Measurements from ENCODE around the gene SORBS1.

Gene SORBS1

GRCh38 chr10:95430231-95430951, 130.8 kb downstream of the SORBS1 start:
- peak; percentile 44 to 57 for DNase-seq

DNA sequence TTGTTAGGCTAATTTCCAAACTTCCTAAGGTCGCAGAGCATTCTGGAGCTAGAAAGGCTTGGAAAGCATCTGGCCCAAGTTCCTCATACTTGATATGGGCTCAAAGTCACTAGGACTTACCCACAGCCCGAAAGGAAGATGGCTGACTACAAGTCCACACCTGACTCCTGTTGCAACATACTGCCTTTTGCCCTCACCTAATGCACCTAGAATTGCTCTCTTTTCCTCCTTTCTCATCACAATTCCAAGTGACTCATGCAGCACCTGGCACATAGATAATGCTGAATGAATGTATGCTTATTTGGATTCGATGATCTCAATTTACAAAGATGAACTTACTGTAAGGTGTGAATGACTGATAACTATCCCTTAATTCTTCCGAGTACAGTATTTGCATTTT, 131.5 kb downstream of the SORBS1 start:
- DNase-seq = no peak

DNA sequence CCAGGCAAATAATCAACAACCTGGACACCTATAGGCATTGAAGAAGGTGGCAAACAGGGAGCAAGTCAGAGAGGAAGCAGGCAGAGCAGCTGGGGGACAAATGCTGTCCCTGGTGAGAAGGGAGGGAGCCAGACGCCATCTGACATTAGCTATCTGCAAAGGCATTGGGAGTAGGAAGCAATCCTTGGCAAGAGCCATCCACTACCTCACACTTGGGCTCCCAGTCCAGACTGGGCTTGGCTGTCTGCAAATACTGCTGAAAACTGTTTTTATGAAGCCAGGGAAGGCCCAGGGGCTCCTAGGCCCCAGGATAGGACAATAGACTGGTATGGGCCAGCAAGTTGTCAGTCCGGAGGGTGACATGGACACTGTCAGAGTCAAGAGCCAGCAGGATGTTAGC, 132.5 kb downstream of the SORBS1 start:
- DNase-seq = no peak

DNA sequence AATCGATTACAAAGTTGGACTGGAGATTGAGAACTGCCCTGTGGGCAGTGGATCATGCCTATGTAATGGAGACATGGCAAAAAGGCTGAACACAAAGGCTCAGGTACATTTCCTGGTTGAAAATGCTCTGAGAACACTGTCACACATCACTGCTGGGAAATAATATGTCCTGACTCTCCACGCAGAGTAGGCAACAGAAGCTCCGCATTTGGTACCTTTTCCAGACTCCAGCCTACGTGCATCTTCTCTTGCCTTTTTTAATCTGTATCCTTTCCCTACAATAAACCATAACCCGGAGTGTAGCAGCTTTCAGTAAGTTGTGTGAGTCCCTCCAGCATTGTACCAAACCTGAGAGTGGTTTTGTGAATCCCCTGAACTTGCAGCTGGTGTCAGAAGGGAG, 134.7 kb downstream of the SORBS1 start:
- no peak for DNase-seq

DNA sequence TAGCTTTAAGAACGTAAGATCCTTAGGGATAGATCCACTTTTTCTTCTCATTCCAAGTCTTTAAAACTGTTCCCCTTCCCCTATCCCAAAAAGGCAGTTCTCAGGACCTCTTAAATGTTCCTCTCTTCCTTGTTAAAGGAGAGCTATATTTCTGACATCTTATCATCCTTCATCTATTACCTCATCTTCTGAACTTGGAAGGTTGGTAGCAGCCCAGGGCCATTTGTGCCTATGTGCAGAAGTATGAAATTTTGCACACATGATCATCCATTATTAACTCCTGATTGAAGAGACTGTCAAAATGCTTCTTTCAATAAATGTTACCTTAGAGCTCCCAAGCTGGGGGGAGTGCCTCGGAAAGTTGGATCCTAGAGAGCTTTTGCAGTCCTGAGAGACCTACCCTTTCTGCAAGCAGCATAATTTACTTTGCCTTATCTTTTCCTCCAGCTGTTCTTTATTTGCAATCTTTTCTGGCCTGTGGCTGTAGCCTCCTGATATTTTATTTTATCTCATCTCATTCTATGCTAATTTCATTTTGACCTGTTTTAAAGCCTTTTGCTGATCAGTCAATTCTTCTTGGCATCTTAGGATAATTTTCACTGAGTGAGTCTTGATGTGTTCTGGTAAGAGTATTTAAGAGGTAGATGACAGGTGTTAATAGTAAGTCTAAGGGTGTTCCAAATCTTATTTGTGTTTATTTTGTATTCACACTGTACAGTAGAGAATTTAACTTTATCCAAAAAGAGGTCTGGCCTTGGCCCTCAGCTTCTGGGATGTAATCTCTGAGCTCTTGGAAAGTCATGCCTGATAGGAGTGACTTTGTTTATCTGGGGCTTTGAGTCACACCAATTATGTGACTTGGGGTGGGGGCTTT, 135.3 kb downstream of the SORBS1 start:
- no peak for DNase-seq

DNA sequence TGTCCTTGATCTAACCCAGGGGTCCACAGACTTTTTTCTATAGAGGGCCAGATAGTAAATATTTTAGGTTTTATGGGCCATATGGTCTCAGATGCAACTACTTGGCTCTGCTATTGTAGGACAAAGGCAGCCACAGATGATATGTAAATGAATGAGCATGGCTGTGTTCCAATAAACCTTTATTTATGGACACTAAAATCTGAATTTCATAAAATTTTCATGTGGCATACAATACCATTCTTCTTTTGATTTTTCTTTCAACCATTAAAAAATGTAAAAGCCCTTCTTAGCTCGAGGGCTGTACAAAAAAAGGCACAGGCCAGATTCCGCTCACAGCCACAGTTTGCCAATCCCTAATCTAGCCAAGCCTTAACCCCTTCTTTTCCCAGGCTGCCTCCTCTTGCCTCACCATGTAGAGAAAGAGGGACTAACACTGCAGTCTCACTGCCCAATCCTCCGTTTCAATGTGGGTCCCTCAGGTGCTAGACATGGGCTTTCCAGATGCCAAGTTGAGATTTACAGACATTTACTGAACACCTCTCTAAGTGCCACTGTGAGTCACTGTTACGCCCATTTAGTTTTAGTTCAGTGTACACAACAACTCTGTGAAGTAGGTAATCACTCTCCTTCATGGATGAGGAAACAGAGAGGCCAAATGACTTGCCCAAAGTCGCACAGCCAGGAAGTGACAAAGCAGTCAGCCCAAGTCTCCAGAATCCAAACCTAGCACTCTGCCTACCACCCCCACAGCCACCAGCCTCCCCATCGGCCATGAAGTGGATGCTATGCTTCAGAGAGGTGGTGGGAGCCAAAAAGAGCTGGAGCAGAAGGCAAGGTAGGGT, 137.8 kb downstream of the SORBS1 start:
- DNase-seq = no peak

GRCh38 chr10:95422233-95422632, 138.9 kb downstream of the SORBS1 start:
- DNase-seq = no peak

GRCh38 chr10:95421782-95422181, 139.4 kb downstream of the SORBS1 start:
- no peak for DNase-seq

GRCh38 chr10:95419399-95419798, 141.8 kb downstream of the SORBS1 start:
- no peak for DNase-seq

DNA sequence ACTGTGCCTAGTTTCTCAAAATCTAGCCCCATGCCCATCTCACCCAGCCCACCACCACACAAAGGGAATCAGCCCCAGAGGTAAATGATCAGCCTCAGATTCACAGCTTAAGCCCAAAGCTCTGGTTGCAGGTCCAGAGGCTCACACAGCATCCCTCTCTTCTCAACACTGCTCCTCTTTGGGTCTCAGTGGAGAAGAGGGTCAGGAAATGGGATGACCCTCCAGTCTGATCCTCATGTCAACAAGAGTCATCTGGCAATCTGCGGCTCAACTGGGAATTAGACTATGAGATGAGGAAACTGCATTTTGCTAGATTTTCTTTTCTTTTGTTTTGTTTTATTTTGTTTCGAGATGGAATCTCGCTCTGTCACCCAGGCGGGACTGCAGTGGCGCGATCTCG, 144.2 kb downstream of the SORBS1 start:
- DNase-seq = no peak

GRCh38 chr10:95416270-95416669, 144.9 kb downstream of the SORBS1 start:
- DNase-seq = no peak

GRCh38 chr10:95415621-95416031, 145.5 kb downstream of the SORBS1 start:
- no peak for DNase-seq

DNA sequence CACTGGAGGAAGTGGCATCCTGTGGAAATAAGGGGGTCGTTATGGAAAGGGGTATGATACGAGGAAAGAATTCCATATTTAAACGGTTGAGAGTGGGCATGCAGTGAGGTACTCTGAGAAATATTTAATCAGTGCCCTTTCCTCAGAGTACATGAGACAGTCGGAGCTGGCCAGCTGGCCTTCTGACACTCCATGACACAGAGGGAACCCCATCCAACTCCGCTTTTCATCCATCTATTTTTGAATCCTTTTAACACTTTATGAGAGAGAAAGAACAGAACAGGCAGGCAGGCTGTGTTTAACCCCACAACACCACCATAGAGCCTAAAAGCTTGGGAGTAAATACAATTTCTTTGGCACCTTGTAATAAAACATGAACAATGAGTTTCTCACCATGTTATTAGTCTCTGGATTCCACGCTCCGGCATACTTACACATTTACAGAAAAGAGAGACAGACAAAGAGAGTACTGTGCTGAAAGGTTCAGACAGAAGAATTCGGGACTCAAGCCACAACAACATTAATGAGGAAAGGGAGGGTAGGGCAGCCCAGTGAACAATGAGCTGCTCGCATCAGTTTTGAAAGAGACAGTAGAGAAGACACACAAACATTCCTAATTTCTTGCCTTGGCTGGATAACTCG, 146.2 kb downstream of the SORBS1 start:
- no peak for DNase-seq

- DNase-seq = no peak
Observed at GRCh38 chr10:95414016-95414830, 146.9 kb downstream of the SORBS1 start.

DNA sequence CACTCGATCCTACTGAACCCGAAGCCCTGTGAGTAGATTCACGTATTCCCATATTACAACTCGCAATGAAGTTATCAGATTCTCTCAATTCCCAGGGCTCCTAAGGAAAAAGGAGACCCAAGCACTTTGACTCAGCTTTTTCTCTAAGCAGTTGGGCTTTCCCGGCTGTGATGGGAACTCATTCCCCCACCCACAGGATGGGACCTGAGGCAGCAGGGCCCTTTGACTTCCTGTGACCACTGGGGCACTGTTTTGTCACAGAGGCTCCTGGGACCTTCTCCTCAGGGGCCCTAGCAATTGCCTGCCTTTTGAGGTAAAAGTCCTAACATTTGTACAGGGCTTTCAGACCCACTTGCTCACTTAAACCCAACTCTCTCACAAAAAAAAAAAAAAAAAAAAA, 147.6 kb downstream of the SORBS1 start:
- no peak for DNase-seq

DNA sequence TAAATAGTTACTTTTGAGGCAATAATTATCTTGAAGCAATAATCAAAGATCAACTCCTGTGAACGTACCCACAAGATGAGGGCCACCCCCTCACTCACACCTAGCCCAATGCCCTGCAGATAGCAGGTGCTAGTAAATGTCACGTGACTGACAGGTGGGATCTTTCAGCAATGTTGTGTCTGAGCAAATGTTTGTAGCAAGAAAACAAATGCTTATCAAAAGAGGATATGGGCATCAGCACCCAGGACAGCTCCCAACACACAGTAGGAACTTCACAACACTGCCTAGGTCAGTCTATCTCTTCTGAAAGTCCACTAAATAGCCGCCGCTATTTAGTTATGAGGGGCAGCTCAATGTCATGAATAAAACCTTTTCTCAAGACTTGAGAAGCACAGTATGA, 149.5 kb downstream of the SORBS1 start:
- DNase-seq = no peak

DNA sequence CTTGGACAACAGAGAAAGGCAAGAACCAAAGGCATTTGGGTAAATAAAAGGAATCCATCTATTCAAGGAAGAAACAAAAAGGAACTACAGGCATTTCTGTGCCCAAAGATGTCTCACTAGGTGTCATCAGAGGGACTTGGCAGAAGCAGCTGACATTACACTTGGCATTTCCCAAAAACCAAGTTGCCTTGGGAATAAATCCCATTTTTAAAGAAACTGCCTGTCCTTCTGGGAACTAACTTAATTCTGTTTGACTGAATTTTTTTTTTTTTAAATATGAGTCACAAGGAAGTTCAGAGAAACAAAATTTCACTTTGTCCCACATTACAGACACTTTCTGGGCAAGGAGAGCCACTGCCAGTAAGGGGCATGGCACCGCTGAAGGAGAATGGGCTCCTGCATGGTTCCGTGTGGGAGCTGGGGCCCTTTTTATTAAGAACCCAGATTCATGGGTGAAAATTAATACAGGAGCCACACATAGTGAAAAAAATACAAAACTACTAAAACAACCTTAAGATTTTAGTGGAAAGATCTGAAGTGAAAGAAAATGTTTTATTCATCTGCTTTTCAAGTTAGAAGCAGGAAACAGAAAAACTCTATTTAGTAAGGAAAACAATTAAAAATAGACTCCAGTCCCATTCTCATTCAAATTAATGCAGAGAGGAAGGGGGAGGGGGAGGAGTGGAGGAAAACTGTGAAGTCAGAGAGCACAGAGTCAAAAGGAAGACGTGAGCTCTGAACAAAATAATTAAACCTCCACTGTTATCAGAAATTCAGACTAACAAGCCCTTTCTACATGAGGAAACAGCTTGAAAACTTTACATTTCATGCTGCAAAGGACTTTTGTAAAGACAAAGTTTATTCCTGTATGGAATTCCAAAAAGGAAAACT, 151.9 kb downstream of the SORBS1 start:
- no peak for DNase-seq

GRCh38 chr10:95408148-95408960, 152.8 kb downstream of the SORBS1 start:
- no peak for DNase-seq

DNA sequence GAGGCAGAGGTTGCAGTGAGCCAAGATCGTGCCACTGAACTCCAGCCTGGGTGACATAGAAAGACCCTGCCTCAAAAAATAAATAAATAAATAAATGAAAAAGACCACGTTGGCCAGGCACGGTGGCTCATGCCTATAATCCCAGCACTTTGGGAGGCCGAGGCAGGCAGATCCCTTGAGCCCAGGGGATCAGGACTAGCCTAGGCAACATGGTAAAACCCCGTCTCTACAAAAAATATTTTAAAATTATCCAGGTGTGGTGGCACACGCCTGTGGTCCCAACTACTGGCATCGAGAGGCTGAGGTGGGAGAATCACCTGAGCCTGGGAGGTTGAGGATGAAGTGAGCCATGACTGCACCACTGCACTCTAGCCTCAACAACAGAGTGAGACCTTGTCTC, 153.6 kb downstream of the SORBS1 start:
- DNase-seq = no peak

Data from NCI-H526 (cell line).